Measurements from ENCODE around the gene PCDHGA1.

DNA sequence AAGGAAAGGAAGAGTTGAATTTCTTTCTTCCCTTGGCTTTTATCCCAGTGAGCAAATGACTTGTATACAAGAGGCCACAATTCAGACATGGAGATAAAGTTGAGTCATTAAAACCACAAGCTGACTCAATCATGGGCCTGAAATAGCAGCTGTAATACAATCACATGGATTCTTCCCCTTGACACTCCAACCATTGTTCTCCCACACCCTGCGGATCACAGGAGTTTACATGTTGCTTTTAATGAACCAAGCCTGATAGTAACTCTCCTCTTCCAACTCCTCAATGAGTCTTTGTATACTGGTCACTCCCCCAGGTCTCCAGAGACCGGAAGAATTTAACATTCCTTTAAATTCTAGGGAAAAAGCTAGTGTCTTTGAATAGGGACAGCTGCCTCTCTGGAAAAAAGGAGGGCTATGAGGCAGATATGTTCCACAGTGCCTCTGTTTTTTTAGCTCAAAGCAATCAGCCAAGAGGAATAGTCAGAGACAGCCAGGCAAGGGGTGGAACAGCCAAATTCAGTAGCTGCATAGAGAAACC lies 191.0 kb downstream of the PCDHGA1 start:
- TF ChIP-seq, protein P1, sequence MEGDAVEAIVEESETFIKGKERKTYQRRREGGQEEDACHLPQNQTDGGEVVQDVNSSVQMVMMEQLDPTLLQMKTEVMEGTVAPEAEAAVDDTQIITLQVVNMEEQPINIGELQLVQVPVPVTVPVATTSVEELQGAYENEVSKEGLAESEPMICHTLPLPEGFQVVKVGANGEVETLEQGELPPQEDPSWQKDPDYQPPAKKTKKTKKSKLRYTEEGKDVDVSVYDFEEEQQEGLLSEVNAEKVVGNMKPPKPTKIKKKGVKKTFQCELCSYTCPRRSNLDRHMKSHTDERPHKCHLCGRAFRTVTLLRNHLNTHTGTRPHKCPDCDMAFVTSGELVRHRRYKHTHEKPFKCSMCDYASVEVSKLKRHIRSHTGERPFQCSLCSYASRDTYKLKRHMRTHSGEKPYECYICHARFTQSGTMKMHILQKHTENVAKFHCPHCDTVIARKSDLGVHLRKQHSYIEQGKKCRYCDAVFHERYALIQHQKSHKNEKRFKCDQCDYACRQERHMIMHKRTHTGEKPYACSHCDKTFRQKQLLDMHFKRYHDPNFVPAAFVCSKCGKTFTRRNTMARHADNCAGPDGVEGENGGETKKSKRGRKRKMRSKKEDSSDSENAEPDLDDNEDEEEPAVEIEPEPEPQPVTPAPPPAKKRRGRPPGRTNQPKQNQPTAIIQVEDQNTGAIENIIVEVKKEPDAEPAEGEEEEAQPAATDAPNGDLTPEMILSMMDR (IDR thresholded peaks at IDR 0.05; ENCODE audit: low read depth, low read length, missing input control): no peak
- TF ChIP-seq EGR1 (IDR thresholded peaks at IDR 0.05; ENCODE audit: low read depth in 2 of 2) (no peak), YY1 (IDR thresholded peaks at IDR 0.05) (no peak), SP1 (IDR thresholded peaks at IDR 0.05) (peak; percentile 14), TAF1 (conservative IDR thresholded peaks at IDR 0.05) (no peak)
- TF ChIP-seq, protein P2, sequence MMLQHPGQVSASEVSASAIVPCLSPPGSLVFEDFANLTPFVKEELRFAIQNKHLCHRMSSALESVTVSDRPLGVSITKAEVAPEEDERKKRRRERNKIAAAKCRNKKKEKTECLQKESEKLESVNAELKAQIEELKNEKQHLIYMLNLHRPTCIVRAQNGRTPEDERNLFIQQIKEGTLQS (IDR thresholded peaks at IDR 0.05): no peak
- TF ChIP-seq, protein P3, sequence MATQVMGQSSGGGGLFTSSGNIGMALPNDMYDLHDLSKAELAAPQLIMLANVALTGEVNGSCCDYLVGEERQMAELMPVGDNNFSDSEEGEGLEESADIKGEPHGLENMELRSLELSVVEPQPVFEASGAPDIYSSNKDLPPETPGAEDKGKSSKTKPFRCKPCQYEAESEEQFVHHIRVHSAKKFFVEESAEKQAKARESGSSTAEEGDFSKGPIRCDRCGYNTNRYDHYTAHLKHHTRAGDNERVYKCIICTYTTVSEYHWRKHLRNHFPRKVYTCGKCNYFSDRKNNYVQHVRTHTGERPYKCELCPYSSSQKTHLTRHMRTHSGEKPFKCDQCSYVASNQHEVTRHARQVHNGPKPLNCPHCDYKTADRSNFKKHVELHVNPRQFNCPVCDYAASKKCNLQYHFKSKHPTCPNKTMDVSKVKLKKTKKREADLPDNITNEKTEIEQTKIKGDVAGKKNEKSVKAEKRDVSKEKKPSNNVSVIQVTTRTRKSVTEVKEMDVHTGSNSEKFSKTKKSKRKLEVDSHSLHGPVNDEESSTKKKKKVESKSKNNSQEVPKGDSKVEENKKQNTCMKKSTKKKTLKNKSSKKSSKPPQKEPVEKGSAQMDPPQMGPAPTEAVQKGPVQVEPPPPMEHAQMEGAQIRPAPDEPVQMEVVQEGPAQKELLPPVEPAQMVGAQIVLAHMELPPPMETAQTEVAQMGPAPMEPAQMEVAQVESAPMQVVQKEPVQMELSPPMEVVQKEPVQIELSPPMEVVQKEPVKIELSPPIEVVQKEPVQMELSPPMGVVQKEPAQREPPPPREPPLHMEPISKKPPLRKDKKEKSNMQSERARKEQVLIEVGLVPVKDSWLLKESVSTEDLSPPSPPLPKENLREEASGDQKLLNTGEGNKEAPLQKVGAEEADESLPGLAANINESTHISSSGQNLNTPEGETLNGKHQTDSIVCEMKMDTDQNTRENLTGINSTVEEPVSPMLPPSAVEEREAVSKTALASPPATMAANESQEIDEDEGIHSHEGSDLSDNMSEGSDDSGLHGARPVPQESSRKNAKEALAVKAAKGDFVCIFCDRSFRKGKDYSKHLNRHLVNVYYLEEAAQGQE (IDR thresholded peaks at IDR 0.05): no peak

Data from liver (tissue), 3 donors.